Measurements from ENCODE around the gene CD109. TPM values are rescaled to one million over a fixed set of nuclear protein-coding genes. Genes with fewer than 3 reads are reported as not detected.

Gene CD109
- total and polyA plus RNA-seq, 10 of the 15 experiments (the other 5 are each of a cell fraction or from before 2014, with no cell fraction given), result 0.27 to 4.4 (median 2.1) TPM

DNA sequence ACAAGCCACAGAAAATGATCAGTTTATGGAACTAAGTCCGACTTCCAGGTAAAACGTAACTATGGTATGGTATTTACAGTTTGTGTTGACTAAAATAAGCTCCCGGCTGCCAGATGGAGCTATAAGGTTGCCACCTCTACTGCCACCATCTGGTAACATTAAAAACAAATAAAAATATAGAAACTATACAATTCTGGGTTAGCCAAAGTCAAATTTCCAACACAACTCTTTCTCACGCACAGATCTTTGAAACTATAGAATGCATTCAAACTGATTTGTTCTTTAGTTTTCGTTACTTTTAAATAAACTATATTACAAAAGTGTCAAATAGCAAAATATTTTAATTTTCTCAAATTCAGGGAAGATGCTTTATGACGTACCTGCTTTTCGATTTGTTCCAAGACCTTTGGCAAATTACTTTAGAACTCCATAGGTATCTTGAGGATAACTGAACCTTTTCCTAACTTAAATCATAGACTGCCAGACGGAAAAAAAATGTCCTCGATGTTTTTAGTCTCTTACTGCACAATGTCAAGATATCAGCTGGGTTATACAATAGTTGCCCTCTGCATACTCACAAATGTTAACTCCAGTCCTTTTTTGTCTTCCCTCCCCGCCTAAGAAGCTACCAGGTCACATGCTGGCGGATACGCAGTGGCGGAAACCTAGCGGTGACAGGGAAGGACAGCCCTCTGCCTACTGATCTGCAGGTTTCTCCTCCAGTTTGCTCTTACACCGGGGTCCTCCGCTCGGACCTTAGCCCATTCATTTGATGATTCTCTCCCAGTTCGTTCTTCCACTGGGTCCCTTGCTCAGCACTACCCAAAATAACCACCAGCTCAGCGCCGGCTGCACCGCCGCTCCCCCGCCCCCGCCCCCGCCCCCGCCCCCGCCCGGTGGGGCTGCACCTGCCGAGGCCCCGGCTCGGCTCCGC is 43.1 kb upstream of the CD109 start (continued):
- TF ChIP-seq, protein P1, sequence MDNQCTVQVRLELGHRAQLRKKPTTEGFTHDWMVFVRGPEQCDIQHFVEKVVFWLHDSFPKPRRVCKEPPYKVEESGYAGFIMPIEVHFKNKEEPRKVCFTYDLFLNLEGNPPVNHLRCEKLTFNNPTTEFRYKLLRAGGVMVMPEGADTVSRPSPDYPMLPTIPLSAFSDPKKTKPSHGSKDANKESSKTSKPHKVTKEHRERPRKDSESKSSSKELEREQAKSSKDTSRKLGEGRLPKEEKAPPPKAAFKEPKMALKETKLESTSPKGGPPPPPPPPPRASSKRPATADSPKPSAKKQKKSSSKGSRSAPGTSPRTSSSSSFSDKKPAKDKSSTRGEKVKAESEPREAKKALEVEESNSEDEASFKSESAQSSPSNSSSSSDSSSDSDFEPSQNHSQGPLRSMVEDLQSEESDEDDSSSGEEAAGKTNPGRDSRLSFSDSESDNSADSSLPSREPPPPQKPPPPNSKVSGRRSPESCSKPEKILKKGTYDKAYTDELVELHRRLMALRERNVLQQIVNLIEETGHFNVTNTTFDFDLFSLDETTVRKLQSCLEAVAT (IDR thresholded peaks at IDR 0.05), result no peak
- TF ChIP-seq SREBF1 (IDR thresholded peaks at IDR 0.05; ENCODE audit: low read length) (no peak), TCF3 (IDR thresholded peaks at IDR 0.05; ENCODE audit: borderline replicate concordance, insufficient read depth, low read depth, low read length) (no peak), HDAC2 (IDR thresholded peaks at IDR 0.05) (no peak), POU2F2 (IDR thresholded peaks at IDR 0.05; ENCODE audit: borderline replicate concordance, low read depth, low read length) (no peak), IRF4 (IDR thresholded peaks at IDR 0.05; ENCODE audit: low read depth, low read length) (no peak), KDM1A (IDR thresholded peaks at IDR 0.05; ENCODE audit: borderline replicate concordance) (no peak), BCL11A (IDR thresholded peaks at IDR 0.05; ENCODE audit: low read depth, low read length) (no peak), SMAD1 (IDR thresholded peaks at IDR 0.05; ENCODE audit: low read depth, partially characterized antibody) (no peak), YY1 (IDR thresholded peaks at IDR 0.05; ENCODE audit: low read depth, low read length) (peak; percentile 27; the same call in 1 of the 2 replicates), SREBF2 (IDR thresholded peaks at IDR 0.05; ENCODE audit: low read length) (no peak)
- TF ChIP-seq, protein P2, sequence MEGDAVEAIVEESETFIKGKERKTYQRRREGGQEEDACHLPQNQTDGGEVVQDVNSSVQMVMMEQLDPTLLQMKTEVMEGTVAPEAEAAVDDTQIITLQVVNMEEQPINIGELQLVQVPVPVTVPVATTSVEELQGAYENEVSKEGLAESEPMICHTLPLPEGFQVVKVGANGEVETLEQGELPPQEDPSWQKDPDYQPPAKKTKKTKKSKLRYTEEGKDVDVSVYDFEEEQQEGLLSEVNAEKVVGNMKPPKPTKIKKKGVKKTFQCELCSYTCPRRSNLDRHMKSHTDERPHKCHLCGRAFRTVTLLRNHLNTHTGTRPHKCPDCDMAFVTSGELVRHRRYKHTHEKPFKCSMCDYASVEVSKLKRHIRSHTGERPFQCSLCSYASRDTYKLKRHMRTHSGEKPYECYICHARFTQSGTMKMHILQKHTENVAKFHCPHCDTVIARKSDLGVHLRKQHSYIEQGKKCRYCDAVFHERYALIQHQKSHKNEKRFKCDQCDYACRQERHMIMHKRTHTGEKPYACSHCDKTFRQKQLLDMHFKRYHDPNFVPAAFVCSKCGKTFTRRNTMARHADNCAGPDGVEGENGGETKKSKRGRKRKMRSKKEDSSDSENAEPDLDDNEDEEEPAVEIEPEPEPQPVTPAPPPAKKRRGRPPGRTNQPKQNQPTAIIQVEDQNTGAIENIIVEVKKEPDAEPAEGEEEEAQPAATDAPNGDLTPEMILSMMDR (IDR thresholded peaks at IDR 0.05 in 2 of 3, conservative IDR thresholded peaks at IDR 0.05 in 1 of 3; ENCODE audit: control insufficient read depth in 2 of 3, extremely low read depth in 1 of 3, insufficient read depth in 1 of 3, low read depth in 3 of 3, low read length in 3 of 3), result peak; percentile 35 to 49 (median 38); a peak in 5 of 6 replicates
- TF ChIP-seq, protein P3, sequence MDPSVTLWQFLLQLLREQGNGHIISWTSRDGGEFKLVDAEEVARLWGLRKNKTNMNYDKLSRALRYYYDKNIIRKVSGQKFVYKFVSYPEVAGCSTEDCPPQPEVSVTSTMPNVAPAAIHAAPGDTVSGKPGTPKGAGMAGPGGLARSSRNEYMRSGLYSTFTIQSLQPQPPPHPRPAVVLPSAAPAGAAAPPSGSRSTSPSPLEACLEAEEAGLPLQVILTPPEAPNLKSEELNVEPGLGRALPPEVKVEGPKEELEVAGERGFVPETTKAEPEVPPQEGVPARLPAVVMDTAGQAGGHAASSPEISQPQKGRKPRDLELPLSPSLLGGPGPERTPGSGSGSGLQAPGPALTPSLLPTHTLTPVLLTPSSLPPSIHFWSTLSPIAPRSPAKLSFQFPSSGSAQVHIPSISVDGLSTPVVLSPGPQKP (IDR thresholded peaks at IDR 0.05; ENCODE audit: low read depth, low read length), result no peak
- TF ChIP-seq, protein P4, sequence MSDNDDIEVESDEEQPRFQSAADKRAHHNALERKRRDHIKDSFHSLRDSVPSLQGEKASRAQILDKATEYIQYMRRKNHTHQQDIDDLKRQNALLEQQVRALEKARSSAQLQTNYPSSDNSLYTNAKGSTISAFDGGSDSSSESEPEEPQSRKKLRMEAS (IDR thresholded peaks at IDR 0.05; ENCODE audit: low read depth, low read length), result no peak
- TF ChIP-seq, protein P5, sequence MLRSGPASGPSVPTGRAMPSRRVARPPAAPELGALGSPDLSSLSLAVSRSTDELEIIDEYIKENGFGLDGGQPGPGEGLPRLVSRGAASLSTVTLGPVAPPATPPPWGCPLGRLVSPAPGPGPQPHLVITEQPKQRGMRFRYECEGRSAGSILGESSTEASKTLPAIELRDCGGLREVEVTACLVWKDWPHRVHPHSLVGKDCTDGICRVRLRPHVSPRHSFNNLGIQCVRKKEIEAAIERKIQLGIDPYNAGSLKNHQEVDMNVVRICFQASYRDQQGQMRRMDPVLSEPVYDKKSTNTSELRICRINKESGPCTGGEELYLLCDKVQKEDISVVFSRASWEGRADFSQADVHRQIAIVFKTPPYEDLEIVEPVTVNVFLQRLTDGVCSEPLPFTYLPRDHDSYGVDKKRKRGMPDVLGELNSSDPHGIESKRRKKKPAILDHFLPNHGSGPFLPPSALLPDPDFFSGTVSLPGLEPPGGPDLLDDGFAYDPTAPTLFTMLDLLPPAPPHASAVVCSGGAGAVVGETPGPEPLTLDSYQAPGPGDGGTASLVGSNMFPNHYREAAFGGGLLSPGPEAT (IDR thresholded peaks at IDR 0.05; ENCODE audit: low read depth), result peak; percentile 29; the same call in 1 of the 2 replicates
